NCI-H1417 treated with DMSO at 0.1 percent for 48 hours (cell line): Measurements from ENCODE around the gene COPA.

Experiments
- DNase-seq: peaks from one replicate; lab custom pipeline; 2025; lab: John Stamatoyannopoulos, UW

The COPA gene

DNA sequence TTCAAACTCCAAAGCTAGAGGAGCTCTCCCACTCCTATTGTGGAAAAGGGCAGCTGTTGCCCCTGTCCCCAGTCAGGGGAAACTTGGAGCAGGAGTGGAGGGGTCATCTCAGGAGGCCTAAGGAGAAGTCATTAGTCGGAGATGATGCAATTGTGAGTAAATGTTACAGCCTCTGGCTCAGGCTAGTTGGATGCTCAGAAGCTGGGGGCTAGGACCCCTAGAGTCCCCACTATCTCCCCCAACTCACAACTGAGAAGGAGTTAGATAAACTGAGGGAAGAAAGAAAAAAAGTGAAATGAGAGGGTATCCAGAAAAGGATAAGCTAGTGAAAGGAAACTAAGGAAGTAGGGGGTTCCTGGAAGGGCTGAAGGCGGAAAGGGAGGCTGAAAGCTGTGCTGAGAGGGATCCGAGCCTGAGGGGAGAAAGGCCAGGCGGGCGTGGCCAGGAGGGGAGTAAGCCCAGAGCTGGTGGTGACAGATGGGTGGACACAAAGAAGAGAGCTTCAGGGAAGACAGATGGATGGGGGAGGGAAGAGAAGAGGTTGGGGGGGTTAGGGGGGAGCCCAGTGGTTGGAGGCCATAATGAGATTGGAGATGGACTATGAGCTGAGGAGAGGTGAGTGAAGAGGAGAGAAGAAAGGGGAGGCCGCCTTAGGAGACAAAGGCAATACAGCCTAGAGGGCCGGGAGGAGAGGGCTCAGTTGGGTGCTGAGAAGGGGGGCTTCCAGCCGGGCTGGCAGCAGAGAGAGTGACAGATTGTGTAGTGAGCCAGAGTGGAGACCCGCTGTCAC, 19.3 kb upstream of the COPA start:
- no peak for DNase-seq

- DNase-seq = no peak
These were observed 18.7 kb upstream of the COPA start for GRCh38 chr1:160361814-160362167.

- DNase-seq = no peak
These were observed 18.1 kb upstream of the COPA start for GRCh38 chr1:160361199-160361598.

DNA sequence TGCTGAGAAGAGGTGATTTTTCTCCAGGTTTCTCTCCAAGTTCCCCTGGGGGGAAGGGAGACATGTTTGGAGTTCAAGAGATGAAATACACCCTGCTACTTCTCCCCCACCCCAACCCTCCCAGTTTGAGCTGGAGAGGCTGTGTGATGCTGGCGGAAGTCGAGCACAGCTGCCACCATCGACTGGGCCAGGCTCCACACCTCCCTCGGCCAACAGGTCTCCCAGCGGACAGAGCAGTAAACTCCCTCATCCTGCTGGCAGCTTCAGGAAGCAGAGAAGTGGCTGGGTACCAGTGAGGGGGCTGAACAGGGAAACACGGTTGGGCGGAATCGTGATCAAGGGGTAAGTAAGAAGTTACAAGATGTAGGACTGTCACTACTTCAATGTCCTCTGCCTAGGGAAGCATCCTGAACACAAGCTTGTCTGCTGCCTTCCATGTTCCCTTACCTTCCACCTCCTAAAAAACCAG, 17.2 kb upstream of the COPA start:
- no peak for DNase-seq

DNA sequence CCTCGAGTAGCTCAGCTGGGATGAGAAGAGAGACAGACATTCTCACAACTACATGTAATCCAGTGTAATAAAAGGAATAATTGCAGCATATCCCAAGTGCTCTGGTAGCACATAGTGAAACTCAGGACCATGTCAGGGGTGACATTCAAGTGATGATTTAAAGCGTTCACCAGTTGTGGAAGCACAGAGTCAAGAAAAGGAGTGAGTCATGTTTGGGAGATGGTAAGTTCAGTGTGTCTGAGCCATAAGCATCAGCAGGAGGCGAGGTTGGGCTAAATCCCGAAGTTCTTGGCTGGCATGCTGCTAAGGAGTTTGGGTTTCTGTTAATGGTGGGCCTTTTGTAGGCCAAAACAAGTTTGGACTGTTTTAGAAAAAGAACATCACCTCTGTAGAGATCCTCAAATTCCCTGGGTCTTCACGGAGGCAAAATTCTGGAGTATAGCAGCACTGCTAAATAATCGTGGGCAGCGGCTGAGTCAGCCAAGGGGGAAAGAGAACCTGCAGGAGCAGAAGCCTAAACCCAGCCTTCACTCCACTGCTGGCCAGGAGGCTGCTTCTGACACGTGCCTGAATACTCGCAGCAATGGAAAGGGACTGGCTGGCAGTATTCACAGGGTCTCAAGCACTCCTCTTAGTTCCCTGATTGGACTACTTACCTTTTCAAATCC, 16.6 kb upstream of the COPA start:
- no peak for DNase-seq

- DNase-seq = no peak
These were observed 15.0 kb upstream of the COPA start for GRCh38 chr1:160358073-160358472.

GRCh38 chr1:160357286-160358002, 14.4 kb upstream of the COPA start:
- DNase-seq = no peak

DNA sequence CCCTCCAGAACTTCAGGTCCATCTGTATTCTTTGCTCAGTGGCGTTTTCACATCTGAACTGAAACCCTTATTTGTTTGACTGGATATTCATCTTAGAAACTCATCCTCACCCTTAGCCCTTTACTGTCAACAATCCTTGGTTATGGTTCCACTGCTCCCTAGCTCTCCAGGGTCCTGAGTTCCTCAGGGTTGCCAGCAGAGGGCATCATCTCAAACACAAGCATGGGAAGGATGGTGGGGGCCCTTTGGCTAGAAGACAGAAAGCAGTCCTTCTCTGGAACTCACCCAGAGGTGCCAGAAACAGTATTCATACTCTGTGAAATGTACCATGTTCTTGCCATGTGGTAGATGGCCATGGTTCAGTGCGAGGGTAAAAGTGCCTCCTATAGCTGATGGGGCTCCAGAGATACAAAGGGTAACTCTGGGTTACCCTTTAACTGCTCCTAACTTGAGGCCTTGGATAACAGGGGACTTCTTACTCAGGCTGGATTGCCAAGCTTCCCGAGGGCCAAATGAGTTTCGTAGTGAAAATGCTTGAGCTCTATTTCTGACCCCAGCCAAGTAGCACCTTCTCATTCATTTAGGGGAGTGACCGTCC, 11.4 kb upstream of the COPA start:
- no peak for DNase-seq

DNA sequence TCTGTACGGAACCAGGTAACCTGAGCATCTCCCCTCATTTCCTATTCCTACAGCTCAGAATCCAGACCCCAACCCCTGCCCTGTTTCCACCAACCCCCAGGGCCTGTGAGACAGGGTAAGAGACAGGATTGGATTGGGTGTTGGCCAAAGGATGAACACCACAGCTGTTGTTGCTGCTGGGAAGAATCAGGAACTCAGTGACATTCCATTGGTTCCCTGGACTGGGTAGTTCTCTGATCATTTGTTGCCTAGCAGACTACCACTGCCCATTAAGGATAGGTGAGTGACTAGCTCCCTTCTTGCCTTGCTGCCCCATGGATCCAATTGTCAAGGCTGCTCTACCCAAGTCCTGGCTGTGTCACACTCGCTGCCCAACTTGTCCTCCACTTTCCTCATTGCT, 10.2 kb upstream of the COPA start:
- DNase-seq = no peak

DNA sequence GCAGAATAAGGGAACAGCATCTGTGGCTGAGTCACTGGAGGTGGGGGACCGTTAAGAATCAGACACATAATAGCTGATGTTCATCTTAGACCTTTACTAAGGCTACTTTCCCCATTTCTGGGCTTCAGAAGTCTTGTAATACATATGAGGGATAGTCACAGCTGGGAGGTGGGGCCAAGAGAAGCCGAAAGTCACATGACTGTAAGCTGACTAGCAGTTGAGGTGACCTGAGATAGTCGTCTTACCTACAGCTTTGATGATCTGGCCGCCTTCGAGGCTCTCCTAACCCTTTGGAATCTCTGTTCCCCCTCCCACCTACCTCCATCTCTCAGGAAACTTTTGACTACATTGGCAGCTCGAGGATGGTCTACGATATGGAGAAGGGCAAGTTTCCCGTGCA, 9.5 kb upstream of the COPA start:
- no peak for DNase-seq

DNA sequence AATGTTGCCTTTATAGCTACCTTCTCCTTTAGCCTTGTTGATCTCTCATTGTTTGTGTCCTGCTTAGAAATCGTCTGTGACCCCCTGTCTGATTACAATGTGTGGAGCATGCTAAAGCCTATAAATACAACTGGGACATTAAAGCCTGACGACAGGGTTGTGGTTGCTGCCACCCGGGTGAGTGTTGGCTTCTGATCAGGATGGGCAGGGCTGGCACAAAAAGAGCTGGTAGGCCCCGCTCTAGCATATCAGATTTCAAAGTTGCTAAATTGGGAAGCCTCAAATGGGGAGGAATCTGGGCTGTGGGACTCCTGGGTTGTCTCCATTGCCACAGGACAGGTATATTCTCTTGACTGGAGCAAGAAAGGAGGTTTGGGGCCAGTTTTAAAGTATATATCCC, 8.6 kb upstream of the COPA start:
- no peak for DNase-seq

DNA sequence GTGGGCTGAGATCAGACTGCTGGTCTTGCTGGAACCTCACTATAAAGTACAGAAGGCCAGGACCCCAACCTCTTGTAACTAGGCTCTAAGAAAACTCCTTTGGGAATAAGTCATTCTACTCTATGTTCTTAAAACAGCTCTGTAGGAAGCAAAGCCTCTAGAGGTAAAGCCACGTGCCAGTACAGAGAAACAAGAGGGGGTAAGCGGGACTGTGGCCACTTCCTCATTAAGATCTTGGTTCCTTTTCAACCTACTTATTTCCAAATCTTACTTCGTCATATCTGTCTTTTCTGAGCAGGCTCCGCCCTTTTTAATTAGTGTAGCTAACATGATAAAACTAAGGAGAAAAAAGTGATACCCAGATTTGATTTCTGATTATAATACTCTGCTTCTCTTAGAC, 3.9 kb upstream of the COPA start:
- no peak for DNase-seq

- no peak for DNase-seq
These were observed 3.4 kb upstream of the COPA start for GRCh38 chr1:160346463-160346862.

DNA sequence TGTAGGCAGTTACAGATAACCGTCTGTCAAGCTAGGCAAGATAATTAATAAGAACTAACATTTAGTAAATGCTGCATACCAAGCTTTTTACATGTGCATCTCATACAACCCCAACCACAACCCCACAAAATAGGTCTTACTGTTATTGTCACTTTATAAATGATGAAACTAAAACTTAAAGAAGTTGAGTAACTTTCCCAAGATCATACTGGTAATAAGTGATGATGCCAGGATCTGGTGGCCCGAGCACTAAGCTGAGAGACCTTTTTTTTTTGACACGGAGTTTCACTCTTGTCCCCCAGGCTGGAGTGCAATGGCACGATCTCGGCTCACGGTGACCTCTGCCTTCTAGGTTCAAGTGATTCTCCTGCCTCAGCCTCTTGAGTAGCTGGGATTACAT, 1.9 kb upstream of the COPA start:
- DNase-seq = no peak

GRCh38 chr1:160344241-160344640, 1.2 kb upstream of the COPA start:
- no peak for DNase-seq

DNA sequence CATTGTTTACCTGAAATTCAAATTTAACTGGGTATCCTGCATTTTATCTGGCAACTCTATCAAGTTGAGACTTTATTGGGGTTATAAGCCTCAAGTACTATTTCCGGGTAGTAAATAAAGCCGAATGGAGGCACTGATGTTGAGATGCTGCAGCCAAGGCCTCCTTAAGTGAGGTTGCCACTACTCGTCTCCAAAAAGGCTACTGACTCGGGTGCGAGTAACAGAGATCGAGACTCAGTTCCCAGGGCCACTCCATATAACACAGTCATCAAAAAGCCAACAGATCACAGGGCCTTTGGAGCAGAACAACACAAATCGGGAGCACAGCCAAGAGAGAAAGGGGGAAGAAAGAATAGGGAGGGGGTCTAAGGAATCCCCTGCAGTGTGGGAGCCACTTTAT, 524 bp downstream of the COPA start:
- no peak for DNase-seq

DNA sequence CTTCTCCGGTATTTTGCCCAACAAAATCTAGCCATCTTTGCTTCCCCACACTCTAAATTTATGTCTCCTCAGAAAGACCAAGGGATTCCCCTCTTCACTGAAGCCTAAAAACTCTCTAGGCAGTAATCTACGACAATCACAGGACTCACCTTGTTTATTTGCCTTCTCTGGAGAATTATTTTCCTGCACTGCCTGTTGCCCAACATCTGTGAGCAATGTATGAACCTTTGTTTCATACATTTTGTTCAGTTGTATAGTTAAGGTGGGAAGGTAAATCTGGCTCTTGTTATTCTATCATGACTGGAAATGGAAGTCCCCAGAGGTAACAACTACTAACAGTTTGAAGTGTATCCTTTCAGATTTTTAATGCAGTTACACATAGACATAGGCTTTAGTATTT, 2.2 kb downstream of the COPA start:
- no peak for DNase-seq

DNA sequence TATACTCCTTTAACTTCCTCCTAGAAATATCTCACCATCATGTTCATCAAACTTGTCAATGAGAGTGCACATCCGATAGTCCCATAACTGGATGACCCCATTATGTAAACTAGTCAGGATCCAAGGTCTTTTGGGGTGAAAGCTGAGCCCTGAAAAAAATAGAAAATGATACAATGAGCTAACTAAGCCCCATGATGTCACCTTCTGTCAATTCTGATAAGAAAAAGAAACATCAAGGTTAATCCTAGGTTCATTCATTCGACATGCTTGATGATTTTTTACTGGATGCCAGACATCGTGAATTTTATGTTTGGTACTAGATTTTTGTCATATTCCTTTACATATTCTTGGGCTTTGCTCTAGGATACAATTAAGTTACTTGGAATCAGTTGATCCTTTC, 2.9 kb downstream of the COPA start:
- no peak for DNase-seq

DNA sequence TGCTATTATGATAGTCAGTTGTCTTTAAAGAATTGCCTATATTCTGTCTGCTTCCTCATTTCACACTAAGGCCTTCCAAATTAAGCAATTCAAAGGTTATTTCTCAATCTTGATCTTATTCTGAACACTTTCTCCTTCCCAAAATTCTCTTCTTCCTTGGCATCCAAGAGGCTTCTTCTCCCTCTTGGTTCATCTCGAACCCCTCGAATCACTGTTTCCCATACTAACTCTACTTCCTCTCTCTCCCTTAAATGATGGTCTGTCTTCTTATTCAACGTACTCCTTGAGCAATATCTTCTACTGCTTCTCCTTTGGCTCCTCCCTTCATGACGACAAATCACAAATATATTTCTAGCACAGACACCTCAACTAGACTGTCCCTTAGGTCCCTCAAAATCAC, 4.5 kb downstream of the COPA start:
- no peak for DNase-seq

DNA sequence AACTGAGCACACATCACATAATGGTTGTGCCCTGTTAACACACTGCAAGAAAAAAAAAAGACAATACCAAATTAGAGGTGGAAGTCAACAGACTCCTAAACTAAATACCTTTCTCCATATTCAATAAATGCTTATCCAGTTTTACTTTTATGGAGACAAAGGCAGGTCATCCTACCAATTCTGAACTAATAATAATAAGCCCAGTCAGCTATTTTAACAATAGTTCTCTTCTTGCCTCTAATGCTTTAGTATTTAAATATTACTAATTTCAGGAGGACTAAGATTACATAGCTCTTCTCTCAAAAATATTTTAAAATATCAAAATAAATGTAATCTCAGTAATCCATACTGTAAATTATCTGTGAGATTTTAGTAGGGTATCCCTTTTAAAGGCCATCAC, 10.5 kb downstream of the COPA start:
- DNase-seq = no peak

DNA sequence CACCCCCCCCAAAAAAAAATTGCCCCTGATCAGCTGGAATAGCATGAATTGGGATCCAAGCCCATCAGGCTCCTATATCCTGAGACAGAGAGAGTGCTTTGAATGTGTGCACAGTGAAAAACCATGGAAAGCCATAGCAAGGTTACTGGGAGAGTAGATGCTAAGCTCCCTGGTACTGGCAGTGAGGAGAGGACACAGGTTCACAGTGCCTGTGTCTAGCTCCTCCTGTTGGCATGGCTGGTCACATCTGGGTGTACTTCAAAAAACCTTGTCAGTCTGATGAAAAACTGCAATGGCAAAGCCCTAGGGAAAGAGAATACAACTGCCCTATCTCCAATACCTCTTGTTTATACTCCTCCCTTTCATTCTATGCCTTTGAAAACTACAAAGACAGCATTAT, 12.9 kb downstream of the COPA start:
- DNase-seq = no peak

GRCh38 chr1:160328184-160328583, 14.9 kb downstream of the COPA start:
- no peak for DNase-seq

- no peak for DNase-seq
These were observed 16.6 kb downstream of the COPA start for GRCh38 chr1:160326418-160326817.
